A549 treated with Hydrocortisone at 1 μM for 4 hours (cell line): Measurements from ENCODE around the gene HLA-DPB1. TPM values are rescaled to one million over a fixed set of nuclear protein-coding genes. Genes with fewer than 3 reads are reported as not detected.

ENCODE experiments used
- total RNA-seq: library from RNA; stranded (reverse); fragments of 200-300 nt; extraction: Qiagen RNA extraction; gene quantifications from 5 replicates; pipeline ENCODE4 v1.2.3, GENCODE V29; 2022

The HLA-DPB1 gene
- 0.05 TPM in 1 of 5 replicates, not detected in the others for total RNA-seq

GRCh38 chr6:33075568-33076405, at the start of gene HLA-DPB1:
TSS of gene HLA-DPB1 (plus strand) at chr6:33075990. CDS start at chr6:33076042, 52 bp downstream.

GRCh38 chr6:33073431-33073871, 2.3 kb upstream of the HLA-DPB1 start, which contains the start of gene HLA-DPA1:
TSS of gene HLA-DPA1 (minus strand) at chr6:33073649.

Other genes with a start within 250 kb of the HLA-DPB1 start
- 16.7 to 19.1 TPM (median 18.1 TPM) in 5 replicates for gene TAP2, start 237.3 kb upstream of the HLA-DPB1 start, total RNA-seq
- 17.8 to 21.0 TPM (median 18.3 TPM) in 5 replicates for gene PSMB8, start 231.9 kb upstream of the HLA-DPB1 start, total RNA-seq
- gene TAP1, start 222.3 kb upstream of the HLA-DPB1 start, total RNA-seq, result 34.2 to 38.2 TPM (median 35.0 TPM) in 5 replicates
- gene PSMB9, start 221.8 kb upstream of the HLA-DPB1 start, total RNA-seq, result 14.2 to 22.6 TPM (median 18.0 TPM) in 5 replicates
- 1.4 to 2.2 TPM (median 1.7 TPM) in 5 replicates for gene HLA-DMB, start 135.0 kb upstream of the HLA-DPB1 start, total RNA-seq
- 3.2 to 3.9 TPM (median 3.3 TPM) in 5 replicates for gene HLA-DMA, start 122.9 kb upstream of the HLA-DPB1 start, total RNA-seq
- 108 to 139 TPM (median 123 TPM) in 5 replicates for gene BRD2, start 107.4 kb upstream of the HLA-DPB1 start, total RNA-seq
- gene HLA-DOA, start 66.4 kb upstream of the HLA-DPB1 start, total RNA-seq, result 0.06 TPM in 1 of 5 replicates, not detected in the others
- gene HLA-DPA1, start 2.3 kb upstream of the HLA-DPB1 start, total RNA-seq, result 0.08 to 0.25 TPM in 2 of 5 replicates, not detected in the others
- 0.52 to 0.93 TPM (median 0.73 TPM) in 5 replicates for gene COL11A2, start 116.5 kb downstream of the HLA-DPB1 start, total RNA-seq
- 18.4 to 21.6 TPM (median 20.6 TPM) in 5 replicates for gene RXRB, start 124.7 kb downstream of the HLA-DPB1 start, total RNA-seq
- gene SLC39A7, start 124.9 kb downstream of the HLA-DPB1 start, total RNA-seq, result 98.2 to 128 TPM (median 107 TPM) in 5 replicates
- gene HSD17B8, start 128.7 kb downstream of the HLA-DPB1 start, total RNA-seq, result 12.2 to 16.7 TPM (median 14.9 TPM) in 5 replicates
- 20.3 to 25.5 TPM (median 23.6 TPM) in 5 replicates for gene RING1, start 132.5 kb downstream of the HLA-DPB1 start, total RNA-seq
- 16.0 to 19.1 TPM (median 17.0 TPM) in 5 replicates for gene VPS52, start 195.9 kb downstream of the HLA-DPB1 start, total RNA-seq
- gene RPS18, start 196.1 kb downstream of the HLA-DPB1 start, total RNA-seq, result 2,510 to 2,725 TPM (median 2,552 TPM) in 5 replicates
- gene B3GALT4, start 201.1 kb downstream of the HLA-DPB1 start, total RNA-seq, result 0.56 to 1.2 TPM (median 0.95 TPM) in 5 replicates
- 48.8 to 53.2 TPM (median 50.6 TPM) in 5 replicates for gene WDR46, start 213.2 kb downstream of the HLA-DPB1 start, total RNA-seq
- gene PFDN6, start 213.6 kb downstream of the HLA-DPB1 start, total RNA-seq, result 95.0 to 118 TPM (median 104 TPM) in 5 replicates
- gene RGL2, start 223.0 kb downstream of the HLA-DPB1 start, total RNA-seq, result 11.7 to 14.0 TPM (median 13.1 TPM) in 5 replicates
- gene TAPBP, start 238.1 kb downstream of the HLA-DPB1 start, total RNA-seq, result 35.1 to 42.4 TPM (median 36.9 TPM) in 5 replicates
- gene ZBTB22, start 241.8 kb downstream of the HLA-DPB1 start, total RNA-seq, result 2.4 to 3.4 TPM (median 3.3 TPM) in 5 replicates
- gene DAXX, start 247.0 kb downstream of the HLA-DPB1 start, total RNA-seq, result 34.5 to 41.5 TPM (median 34.7 TPM) in 5 replicates